ENCODE data around the gene STIM1.
"Not testable (repeated sequence)": the region's sequence is repeated elsewhere in the genome, so short reads cannot be mapped to it uniquely, and the experiment has no call there.

Gene STIM1

DNA sequence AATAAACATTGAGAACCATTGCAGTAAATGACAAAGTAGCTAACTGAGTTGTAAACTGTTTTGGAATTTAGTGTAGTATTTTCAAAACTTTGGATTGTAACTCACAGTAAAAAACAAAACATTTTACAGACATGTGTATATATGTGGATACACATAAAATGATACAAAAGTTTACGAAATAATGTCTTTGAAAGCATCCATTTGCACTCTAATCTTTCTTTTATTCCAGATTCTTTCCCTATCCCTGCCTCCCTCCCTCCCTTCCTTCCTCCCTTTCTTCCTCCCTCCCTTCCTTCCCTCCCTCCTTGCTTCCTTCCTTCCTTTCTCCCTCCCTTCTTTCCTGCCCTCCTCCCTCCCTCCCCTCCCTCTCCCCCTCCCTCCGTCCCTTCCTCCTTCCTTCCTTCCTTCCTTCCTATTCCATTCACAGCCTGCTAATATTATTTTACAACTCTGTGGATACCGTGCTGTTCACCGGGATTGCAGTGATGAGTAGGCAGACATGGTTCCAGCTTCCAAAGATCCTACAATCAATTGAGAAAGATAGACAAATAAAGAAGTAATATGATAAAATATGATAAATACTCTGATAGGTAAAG is 242.7 kb downstream of the STIM1 start:
- DNase-seq (ENCODE audit: low spot score): no peak

DNA sequence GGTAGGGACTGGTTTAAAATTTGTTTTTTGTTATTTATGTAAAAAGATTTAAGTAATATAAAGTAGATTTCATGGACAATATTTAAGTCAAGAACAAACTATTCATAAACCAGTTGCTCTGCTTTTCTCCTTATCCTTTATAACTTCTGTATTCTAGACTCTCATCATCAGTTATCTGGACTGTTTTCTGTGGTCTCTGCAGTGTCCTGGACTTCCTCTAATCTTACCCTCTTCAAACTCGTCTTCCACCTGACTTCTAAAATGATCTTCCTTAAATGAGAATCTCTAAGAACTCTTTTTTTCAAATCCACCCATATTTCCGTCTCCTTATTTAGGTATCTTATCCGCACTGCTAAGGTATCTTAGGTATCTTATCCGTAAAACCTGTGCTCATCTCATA is 247.2 kb downstream of the STIM1 start:
- DNase-seq (ENCODE audit: low spot score): no peak

DNA sequence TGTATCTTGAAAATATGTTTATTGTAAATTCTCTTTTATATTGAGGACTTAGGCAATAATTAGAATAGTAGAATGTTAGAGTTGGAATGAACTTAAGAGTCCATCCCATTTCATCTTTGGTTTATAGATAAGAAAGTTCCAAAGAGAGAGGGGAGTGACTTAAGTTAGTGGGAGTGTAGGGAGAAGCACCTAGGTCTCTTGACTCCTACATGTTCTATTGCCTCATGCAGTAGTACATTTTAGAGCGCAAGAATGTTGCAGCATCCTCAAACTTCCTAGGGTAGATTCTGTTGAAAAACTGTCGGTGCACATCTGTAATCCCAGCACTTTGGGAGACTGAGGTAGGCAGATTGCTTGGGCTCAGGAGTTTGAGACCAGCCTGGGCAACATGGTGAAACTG is 247.8 kb downstream of the STIM1 start:
- DNase-seq (ENCODE audit: low spot score): no peak

DNA sequence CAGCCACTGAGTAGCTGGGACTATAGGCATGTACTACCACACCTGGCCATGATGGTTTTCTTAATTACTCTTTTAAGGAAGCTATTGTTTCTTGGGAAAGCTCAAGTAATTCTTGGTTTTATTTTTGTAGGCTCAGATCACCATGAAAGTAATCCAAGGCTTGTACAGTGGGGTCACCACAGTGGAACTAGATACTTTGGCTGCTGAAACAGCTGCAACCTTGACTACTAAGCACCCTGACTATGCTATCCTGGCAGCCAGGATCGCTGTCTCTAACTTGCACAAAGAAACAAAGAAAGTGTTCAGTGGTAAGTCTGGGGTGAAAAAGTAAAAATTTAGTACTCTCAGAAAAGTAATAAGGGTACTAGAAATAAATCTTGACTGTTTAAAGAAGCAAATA is 250.5 kb downstream of the STIM1 start:
- DNase-seq (ENCODE audit: low spot score): no peak

DNA sequence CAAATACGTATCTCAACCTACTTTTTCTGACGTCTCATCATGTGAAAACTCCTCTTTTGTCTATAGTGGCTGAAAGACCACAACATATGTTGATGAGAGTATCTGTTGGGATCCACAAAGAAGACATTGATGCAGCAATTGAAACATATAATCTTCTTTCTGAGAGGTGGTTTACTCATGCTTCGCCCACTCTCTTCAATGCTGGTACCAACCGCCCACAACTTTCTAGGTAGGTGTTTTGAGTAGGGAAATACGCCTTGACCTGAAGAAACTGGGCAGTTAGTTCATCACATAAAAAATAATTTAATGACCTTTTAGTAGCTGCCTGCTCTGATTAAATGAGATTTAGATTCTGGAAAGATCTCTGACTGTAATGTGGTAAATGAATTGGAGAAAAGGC is 256.4 kb downstream of the STIM1 start:
- no peak for DNase-seq (ENCODE audit: low spot score)

DNA sequence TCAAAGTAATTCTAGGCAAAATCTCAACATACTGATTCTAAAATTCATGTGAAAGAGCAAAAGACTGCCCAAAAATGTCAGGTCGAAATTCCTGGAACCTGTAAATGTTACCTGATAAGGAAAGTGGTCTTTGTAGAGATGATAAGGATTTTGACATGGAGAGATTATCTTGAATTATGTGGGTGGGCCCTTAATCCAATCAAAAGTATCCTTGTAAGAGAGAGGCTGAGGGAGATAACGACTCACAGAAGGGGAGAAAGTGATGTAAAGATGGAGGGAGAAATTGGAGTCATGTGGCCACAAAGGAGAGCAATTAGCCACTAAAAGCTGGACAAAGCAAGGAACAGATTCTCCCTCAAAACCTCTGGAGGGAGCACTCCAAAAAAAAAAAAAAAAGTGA is 259.7 kb downstream of the STIM1 start:
- DNase-seq (ENCODE audit: low spot score): no peak

DNA sequence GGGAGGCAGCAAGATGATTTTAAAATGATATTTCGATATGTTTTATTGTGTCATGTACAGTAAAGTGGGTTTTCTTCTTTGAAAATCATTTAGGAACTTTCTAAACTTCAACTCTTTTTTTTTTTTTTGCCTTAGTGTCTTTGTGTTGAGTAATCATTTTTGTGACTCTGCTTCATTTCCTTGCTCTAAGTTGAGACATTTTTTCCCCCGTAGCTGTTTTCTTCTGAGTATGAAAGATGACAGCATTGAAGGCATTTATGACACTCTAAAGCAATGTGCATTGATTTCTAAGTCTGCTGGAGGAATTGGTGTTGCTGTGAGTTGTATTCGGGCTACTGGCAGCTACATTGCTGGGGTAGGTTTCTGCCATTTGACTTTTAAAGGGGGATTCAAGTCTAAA is 262.6 kb downstream of the STIM1 start:
- no peak for DNase-seq (ENCODE audit: low spot score)

DNA sequence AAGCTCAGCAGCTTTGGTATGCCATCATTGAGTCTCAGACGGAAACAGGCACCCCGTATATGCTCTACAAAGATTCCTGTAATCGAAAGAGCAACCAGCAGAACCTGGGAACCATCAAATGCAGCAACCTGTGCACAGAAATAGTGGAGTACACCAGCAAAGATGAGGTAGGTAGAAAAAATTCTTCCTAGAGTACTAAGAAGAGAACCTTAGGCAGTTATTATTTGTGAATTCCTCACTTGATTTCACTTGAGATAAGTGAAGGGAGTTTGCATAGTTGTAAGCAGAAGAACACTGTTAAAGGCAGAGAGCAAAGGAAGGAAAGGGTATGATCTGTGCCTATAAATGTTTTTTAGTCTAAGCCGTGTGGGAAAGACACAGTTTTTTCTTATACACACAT is 267.8 kb downstream of the STIM1 start:
- no peak for DNase-seq (ENCODE audit: low spot score)

DNA sequence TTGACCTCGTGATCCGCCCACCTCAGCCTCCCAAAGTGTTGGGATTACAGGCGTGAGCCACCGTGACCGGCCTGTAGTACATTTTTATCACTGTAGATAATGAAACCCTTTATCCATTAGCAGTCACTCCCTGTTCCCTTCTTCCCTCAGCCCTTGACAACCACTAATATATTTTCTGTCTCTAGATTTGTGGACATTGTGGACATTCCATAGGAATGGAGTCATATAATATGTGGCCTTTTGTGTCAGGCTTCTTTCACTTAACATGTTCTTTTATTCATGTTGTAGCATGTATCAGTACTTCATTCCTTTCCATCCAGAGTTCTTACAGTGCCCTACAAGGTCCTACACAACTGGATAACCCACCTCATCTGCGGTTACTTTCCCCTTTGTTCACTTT is 269.7 kb downstream of the STIM1 start:
- no peak for DNase-seq (ENCODE audit: low spot score)

DNA sequence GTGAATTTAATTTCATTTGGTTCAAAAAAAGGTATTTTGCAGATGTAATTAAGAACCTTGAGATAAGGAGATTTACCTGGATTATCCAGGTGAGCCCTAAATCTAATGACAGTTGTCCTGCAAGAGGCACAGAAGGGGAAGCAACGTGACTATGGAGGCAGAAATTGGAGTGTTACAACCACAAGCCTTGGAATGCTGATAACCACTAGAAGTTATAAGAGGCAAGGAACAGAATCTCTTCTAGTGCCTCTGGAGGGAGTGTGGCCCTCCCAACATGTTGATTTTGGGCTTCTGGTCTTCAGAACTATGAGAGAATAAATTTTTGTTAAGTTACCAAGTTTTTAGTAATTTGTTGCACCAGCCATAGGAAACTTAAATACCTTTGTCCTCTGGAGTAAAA is 271.9 kb downstream of the STIM1 start:
- no peak for DNase-seq (ENCODE audit: low spot score)

DNA sequence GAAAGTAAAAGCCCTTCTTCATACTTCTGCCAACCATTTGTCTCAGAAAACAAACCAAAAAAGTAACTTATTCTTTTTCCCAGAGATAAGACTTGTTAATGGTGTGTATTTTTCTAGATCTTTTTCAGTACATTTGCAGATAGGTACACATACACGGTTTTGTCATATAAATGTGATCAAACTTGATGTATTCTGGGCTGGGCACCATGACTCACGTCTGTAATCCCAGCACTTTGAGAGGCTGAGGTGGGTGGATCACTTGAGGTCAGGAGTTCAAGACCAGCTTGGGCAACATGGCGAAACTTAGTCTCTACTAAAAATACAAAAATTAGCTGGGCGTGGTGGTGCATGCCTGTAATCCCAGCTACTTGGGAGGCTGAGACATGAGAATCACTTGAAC is 274.8 kb downstream of the STIM1 start:
- DNase-seq (ENCODE audit: low spot score): not testable (repeated sequence)

DNA sequence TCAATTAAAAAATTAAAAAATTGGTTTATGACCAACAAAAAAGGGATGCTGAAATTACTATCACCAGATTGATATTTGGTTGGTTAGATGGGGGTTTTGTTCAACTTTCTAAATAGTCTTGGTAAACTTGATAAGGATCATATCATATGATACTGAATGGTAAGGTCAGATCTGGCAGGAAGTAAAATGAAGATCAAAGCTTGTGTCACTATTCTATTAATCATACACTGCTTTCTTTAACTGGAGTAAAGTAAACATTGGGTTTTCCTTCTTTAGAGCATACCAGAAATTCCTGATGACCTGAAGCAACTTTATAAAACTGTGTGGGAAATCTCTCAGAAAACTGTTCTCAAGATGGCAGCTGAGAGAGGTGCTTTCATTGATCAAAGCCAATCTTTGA is 279.3 kb downstream of the STIM1 start:
- DNase-seq (ENCODE audit: low spot score): no peak

DNA sequence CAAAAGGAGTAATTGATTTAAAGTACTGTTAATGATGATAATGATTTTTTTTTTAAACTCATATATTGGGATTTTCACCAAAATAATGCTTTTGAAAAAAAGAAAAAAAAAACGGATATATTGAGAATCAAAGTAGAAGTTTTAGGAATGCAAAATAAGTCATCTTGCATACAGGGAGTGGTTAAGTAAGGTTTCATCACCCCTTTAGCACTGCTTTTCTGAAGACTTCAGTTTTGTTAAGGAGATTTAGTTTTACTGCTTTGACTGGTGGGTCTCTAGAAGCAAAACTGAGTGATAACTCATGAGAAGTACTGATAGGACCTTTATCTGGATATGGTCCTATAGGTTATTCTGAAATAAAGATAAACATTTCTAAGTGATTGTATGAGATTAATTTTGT is 283.0 kb downstream of the STIM1 start:
- no peak for DNase-seq (ENCODE audit: low spot score)

DNA sequence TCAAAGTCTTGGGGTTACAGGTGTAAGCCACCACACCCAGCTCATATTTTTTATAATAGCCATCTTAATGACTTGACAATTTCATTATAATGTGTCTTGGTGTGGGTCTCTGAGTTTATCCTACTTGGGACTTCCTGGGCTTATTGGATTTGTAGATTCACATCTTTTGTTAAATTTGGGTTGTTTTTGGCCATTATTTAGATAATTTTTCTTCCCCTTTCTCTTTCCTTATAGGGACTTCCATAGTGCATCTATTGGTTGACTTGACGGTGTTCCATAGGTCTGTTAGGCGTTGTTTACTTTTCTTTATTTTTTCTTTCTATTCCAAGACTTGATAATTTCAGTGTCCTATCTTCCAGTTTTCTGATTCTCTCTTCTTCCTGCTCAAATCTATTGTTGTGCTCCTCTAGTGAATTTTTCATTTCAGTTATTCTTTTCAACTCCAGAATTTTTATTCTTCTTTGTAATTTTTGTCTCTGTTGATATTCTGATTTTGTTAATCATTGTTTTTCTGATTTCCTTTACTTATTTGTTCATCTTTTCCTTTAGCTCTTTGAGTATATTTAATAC is 284.7 kb downstream of the STIM1 start:
- no peak for DNase-seq (ENCODE audit: low spot score)

Small RNA genes lying within 50 kb of the gene (small RNA-seq; reads per million reads assigned to genes)
- gene AC087441.2 (0 reads per million in 2 experiments), gene RF00409 (0 reads per million in 2 experiments), gene RPS29P20 (0 reads per million in 2 experiments)
